Colonic mucosa (tissue), 4 donors: Measurements from ENCODE around the gene RPTOR. TPM values are rescaled to one million over a fixed set of nuclear protein-coding genes. Genes with fewer than 3 reads are reported as not detected.

Experiments
- DNase-seq: peaks from one replicate; pipeline ENCODE4 v3.0.0-alpha.2; 2020
- H3K27ac ChIP-seq: fragments of 200-600 bp; one replicate; pipeline ENCODE4 v1.8.0; 2021
- H3K27me3 ChIP-seq: fragments of 200-600 bp; one replicate; pipeline ENCODE4 v1.8.0; 2021
- H3K36me3 ChIP-seq: fragments of 200-600 bp; one replicate; pipeline ENCODE4 v1.8.0; 2021
- H3K4me1 ChIP-seq: fragments of 200-600 bp; one replicate; pipeline ENCODE4 v1.8.0; 2021; ENCODE audit warnings: mild to moderate bottlenecking
- H3K4me3 ChIP-seq: fragments of 200-600 bp; one replicate; pipeline ENCODE4 v1.8.0; 2021
- H3K9ac ChIP-seq, 2 donors: one replicate each; pipeline ENCODE4 v1.7.0; 2013; ENCODE audit warnings: control low read depth in 2 of 2, low read depth in 2 of 2, low read length in 2 of 2
- H3K9me3 ChIP-seq: fragments of 200-600 bp; one replicate; pipeline ENCODE4 v1.8.0; 2021
- intact Hi-C: fragments of 100-400 bp; cut with DNase I; formaldehyde crosslinking; loops from one replicate; pipeline ENCODE4 v1.14.1; 2022
- total RNA-seq, 2 donors: library from RNA; stranded (reverse); fragmentation: NEBNext Ultra II Directional in 1 of 2; extraction: Animal tissue kit (Norgen Biotek cat#: 25700) in 1 of 2; gene quantifications; one replicate each; pipeline ENCODE4 v1.2.1, GENCODE V29; 2021
- TF ChIP-seq, protein P1 (sequence below): fragments of 200-600 bp; IDR thresholded peaks from one replicate; pipeline ENCODE4 v1.8.0; 2022; ENCODE audit warnings: antibody characterized with exemption, mild to moderate bottlenecking
- donor health status: healthy.
- donor health status: DM: no; HTN: no; CAD: no.
- donor health status: DM: no; HTN: no; CAD: no.

RPTOR gene
- total RNA-seq, 2 donors from 2014 or later, result 21.2 to 39.6 TPM

DNA sequence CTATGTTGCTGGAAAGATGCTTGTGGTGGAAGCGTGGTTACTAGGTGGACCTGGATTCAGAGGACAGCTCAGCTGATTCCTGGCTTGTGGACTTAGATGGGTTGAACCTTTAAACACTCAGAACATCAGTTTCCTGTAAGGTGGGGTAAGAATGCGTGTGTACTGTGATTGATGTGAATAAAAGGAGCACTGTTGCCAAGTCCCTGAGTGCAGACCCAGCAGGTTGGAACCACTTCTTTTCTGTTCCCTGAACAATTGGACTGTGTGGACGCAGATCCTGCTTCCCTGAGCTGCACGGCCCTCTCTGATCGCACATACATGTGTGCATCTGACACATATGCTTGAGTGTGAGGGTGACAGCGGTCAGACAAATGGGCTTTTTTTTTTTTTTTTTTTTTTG, 37.5 kb downstream of the RPTOR start:
- Histone ChIP-seq H3K9ac (no peak overlapping the region), H3K4me1 (no peaks in the 10 kb centered on the region), H3K9me3 (no peaks in the 10 kb centered on the region), H3K27me3 (no peaks in the 10 kb centered on the region), H3K27ac (no peak overlapping the region), H3K4me3 (no peak overlapping the region), H3K36me3 (no peaks in the 10 kb centered on the region)
- DNase-seq, result no peak
- TF ChIP-seq, protein P1, sequence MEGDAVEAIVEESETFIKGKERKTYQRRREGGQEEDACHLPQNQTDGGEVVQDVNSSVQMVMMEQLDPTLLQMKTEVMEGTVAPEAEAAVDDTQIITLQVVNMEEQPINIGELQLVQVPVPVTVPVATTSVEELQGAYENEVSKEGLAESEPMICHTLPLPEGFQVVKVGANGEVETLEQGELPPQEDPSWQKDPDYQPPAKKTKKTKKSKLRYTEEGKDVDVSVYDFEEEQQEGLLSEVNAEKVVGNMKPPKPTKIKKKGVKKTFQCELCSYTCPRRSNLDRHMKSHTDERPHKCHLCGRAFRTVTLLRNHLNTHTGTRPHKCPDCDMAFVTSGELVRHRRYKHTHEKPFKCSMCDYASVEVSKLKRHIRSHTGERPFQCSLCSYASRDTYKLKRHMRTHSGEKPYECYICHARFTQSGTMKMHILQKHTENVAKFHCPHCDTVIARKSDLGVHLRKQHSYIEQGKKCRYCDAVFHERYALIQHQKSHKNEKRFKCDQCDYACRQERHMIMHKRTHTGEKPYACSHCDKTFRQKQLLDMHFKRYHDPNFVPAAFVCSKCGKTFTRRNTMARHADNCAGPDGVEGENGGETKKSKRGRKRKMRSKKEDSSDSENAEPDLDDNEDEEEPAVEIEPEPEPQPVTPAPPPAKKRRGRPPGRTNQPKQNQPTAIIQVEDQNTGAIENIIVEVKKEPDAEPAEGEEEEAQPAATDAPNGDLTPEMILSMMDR, result no peak
- intact Hi-C loops, result no loop called here

DNA sequence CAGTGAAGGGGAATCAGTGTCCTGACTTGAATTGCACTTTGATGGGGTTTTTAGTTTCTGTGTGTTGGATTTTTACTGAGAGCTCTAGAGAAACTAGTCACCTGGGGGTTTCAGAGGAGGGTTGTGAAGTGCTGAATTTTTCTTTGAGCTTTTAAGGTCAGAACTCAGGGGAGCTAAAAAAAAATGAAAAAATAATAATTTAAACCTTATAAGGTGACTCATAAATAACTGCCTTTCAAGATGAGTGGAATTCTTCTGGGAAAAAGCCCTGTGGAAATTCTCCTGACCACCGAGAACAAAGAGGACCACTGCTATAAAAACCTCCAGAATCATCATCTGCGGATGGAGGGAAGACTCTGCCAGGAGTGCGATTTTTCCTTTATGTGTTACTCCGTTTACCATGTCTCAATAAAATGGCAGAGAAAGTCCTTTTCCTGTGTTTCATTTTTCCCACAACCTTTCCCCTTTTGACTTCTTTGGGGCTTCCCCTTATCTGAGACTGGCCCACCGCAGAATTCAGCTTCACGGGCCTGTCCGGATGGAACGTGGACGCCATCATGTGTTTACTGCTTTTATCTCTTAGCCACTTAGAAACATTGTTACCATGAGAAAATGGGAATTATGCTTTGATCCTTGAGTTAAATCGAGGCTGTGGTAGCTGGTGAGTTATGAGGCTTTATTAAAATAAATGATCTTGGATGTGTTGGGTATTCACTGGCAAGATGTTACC, 39.7 kb downstream of the RPTOR start:
- no peaks in the 10 kb centered on the region for H3K4me1 ChIP-seq
- TF ChIP-seq, protein P1, result no peak
- H3K9ac ChIP-seq, result no peak overlapping the region
- H3K4me3 ChIP-seq, result no peak overlapping the region
- H3K27me3 ChIP-seq, result no peaks in the 10 kb centered on the region
- DNase-seq, result no peak
- no peaks in the 10 kb centered on the region for H3K36me3 ChIP-seq
- no peak overlapping the region for H3K27ac ChIP-seq
- H3K9me3 ChIP-seq, result no peaks in the 10 kb centered on the region
- intact Hi-C loops, result no loop called here

DNA sequence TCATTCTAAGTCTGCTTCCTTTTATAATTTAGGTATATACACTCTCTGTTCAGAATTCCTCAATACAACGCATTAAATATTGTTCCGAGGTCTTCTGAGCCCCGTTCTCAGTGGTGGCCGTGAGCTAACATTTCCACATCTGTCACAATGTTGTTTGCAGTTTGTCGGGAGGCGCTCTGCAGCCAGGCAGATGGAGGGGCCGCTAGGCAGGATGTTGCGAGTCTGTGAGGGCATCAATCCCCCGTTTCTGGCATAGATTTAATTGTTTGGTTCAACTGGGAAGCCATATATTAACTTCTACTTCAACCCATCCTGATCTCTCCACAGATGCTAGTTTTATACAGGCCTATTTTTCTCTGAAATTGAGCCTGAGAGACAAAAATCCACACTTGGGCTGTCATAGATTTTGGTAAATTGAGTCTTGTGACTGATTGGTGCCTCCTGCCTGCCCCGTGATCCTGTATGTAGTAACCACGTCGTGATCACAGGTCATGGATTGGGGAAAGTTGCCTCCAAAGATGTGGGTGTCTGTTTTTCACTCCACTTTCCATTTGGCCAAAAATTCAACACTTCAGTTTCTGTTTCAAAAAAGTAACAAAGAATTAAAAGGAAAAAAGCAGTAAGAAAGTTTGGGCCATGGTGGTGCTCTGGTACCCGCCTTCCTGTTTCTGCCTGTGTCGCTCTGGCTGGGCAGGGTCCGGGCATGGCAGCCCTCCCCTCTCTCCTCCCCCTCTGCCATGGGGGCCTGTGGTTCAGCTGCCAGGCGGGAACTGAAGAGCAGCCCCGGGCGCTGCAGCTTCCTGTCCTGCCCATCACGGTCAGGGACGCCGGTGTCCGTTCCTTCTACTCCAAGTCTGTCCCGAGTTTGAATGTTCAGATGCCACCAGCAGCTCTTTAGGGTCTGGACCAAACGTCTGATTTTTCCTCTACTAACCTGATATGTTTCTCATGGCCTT, 41.5 kb downstream of the RPTOR start:
- Histone ChIP-seq H3K4me3 (no peak overlapping the region), H3K9ac (peak overlapping the region in 1 of 2 donors; percentile 24), H3K36me3 (no peaks in the 10 kb centered on the region), H3K27me3 (no peaks in the 10 kb centered on the region), H3K27ac (no peak overlapping the region), H3K9me3 (no peaks in the 10 kb centered on the region), H3K4me1 (no peaks in the 10 kb centered on the region)
- no peak for DNase-seq
- TF ChIP-seq, protein P1, result no peak
- intact Hi-C loops, result no loop called here

DNA sequence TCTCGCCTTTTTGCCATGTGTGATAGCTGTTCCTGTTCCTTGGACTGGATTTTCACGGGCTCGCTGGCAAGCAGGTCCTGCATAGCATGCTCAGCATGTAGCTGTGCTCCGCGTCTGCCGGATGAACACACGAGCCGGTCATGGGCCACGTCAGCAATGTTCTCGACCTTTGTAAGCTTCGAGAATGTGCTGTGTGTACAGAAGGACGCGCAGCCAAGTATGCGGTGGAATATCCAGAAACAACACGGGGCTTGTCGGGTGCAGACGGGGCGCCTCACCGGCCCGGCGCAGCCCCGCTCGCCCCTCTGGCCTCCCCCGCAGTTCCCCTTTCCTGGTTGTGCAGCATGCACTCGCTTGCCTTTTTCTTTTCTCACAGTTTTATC, 42.2 kb downstream of the RPTOR start:
- intact Hi-C loops, result no loop called here
- Histone ChIP-seq H3K36me3 (no peaks in the 10 kb centered on the region), H3K27me3 (no peaks in the 10 kb centered on the region), H3K4me3 (no peak overlapping the region), H3K27ac (no peak overlapping the region), H3K9me3 (no peaks in the 10 kb centered on the region), H3K9ac (no peak overlapping the region), H3K4me1 (no peaks in the 10 kb centered on the region)
- TF ChIP-seq, protein P1, result no peak
- no peak for DNase-seq

GRCh38 chr17:80588702-80589383, 44.2 kb downstream of the RPTOR start:
- H3K4me3 ChIP-seq, result no peak overlapping the region
- TF ChIP-seq, protein P1, result no peak
- intact Hi-C loops, result no loop called here
- no peak overlapping the region for H3K27ac ChIP-seq
- H3K36me3 ChIP-seq, result no peaks in the 10 kb centered on the region
- H3K27me3 ChIP-seq, result no peaks in the 10 kb centered on the region
- H3K9ac ChIP-seq, result no peak overlapping the region
- H3K4me1 ChIP-seq, result no peaks in the 10 kb centered on the region
- no peaks in the 10 kb centered on the region for H3K9me3 ChIP-seq
- DNase-seq, result no peak
